HG02610 (cell line): ENCODE results near the gene COG5.
"Not testable (repeated sequence)": the region's sequence is repeated elsewhere in the genome, so short reads cannot be mapped to it uniquely, and the experiment has no call there.

Experiments used
- ATAC-seq: cut with Tn5 transposase; IDR thresholded peaks from one replicate; pipeline ENCODE4 v1.9.1; 2021; ENCODE audit warnings: mild to moderate bottlenecking, moderate library complexity; ENCODE audit not compliant: unreplicated experiment

COG5 gene

DNA sequence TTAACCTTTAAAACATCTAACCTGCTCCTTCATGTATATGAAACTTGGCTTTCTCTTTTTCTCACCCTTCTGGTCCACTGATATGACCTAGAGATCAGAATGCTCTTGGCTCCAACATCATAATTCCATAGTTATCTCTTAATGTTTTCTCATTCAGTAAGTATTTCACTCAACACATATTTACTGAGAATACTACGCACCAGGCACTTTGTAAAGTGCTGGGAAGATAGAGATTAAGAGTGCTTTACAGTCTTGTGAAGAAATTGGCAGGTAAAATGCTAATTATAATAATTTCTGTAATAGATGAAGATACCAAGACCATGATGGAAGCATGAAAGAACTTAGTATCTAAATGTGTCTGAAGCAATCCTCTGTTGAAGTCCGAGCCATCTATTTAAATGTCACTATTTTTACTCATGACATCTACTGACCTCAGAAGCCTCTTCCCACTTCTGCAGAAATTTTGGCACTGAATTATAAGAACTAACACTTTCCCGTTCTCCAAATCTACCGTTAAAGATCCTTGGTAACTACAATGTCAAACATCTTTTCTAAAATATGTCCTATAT is 278.7 kb downstream of the COG5 start:
- ATAC-seq: no peak

DNA sequence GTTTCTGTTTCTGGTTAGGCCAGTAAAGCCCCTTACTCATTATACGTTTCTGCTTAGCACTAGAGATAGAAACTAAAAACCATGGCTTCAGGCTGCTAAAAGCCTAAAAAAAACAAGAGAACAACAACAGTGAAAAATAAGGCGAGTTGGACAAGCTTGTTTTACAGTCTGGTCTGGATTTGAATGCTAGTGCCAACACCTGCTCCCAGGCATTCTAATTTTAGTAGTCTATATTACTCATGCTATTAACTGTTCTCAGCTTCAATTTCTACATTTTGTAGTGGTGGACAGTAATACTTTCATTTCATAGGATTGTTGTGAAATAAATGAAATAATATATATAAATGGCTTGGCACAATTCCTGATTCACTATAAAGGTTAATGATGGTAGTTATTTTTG is 286.4 kb downstream of the COG5 start:
- ATAC-seq: no peak

DNA sequence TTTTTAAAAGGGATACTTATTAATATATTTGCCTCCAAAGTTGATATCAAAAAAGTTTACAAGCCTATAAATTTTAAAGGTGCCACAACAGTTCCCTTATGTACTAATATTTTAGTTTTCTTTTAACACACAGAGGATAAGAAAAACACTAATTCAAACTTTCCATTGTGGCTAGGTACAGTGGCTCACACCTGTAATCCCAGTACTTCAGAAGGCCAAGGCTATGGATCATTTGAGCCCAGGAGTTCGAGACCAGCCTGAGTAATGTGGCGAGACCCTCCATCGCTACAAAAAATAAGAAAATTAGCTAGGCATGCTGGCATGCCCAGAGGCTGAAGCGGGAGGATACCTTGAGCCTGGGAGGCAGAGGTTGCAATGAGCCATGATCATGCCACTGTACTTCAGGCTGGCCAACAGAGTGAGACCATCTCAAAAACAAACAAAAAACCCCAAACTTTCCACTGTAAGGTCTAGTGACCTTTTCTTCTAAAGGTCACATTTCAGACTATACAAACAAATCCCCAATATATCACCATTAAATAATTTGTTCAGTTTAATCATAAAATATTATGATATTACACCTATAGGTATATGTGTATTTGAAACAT is 287.4 kb downstream of the COG5 start:
- ATAC-seq: no peak

DNA sequence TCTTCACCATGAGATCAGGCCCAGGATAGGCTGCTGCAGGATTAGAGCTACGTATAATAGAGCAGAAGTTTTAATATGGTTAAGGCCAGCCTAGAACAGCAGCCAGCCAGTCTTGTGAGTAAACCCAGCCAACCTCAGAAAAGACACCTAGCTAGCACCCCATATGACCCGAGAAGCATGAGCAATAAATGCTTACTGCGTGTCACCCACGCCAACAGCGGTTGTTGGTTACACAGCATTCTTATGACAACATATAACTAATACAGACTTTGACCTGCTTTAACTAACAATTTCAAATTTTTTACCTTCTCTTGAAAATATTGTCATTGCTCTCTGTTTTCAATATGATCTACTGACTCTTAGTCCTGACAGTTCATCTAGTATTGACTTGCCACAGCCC is 289.2 kb downstream of the COG5 start:
- ATAC-seq: no peak

DNA sequence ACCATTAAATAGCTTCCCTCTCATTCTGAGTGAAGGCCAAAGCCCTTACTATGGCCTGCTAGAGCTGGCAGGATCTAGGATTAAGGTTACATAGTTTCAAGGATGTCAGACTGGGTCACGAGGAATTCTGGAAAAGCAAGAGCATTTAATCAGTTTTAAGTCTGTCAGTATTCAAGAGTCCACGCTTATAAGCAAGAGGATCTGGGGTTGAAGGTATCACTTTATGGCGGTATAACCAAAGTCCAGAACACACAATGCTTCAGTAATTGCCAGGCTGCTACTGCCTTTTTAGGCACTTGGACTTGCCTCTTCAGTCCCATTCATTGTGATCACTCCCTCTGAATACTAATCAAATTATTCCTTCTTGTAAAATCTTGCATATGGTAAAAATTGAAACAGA is 293.9 kb downstream of the COG5 start:
- ATAC-seq: no peak

DNA sequence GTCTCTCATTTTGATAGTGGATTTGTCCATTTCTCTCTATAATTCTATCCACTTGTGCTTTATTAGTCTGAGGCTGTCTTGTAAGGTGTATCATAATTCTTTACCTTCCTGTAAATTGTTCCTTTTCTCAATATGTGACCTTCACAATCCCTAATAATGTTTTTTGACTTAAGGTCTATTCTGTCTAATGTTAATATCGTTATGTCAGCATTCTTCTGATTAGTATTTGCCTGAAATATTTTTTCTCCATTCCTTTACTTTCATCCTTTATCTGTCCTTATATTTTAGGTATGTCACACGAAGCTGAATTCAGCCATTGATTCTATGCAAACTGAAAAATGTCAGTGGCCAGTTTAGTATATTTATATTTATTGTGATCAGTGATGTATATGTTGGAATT is 295.1 kb downstream of the COG5 start:
- no peak for ATAC-seq

DNA sequence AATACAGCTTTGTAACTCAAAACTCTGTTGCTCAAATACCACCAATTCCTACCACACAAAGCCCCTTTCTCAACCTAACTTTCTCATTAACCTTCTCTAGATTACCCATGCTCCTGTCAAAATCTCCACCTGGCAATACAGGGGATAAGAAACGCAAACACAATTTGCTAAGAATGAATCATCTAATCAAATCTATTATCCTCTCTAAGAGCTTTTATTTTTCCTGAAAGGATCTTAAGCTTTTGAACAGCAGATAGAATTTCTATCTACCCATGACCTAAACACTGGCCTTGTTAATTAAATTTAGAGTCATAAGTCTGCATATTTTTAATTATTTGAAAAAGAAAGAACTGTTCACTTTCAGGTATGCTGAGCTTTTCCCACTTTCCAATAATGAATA is 296.6 kb downstream of the COG5 start:
- ATAC-seq: no peak

DNA sequence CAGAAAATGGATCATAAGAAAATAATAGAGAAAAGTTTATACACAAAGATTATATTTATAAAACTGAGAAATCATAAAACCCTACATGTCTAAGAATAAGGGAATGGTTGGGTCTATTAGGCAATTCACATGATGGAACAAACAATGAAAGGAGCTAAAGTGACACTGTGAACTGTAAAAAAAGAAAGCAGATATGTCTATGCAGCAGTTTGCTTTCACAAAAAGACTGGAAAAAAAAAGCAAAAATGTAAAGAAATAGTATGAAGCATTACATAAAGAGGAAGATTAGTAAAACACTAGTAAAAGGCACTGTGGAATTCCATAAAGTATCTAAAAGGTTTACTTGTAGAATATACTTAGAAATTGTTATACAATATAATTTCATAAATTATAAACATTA is 299.0 kb downstream of the COG5 start:
- ATAC-seq: no peak

DNA sequence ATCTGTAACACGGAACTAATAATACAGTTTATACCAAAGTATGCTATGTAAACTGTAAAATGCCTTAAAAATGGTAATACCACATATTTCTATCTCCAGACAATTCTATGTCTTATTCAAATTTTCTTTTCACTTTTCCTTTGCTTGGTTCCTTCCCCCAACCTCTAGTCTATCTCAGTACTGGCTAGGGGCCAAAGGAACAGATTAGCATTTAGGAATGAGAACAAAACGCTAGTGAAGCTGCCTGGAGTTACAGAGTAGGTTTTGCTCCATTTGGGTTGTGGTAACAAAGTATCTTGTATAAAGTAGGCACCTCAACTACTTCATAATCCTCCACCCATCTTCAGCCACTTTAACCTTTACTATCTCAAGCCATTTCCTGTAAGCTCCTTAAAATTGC is 300.9 kb downstream of the COG5 start:
- no peak for ATAC-seq

DNA sequence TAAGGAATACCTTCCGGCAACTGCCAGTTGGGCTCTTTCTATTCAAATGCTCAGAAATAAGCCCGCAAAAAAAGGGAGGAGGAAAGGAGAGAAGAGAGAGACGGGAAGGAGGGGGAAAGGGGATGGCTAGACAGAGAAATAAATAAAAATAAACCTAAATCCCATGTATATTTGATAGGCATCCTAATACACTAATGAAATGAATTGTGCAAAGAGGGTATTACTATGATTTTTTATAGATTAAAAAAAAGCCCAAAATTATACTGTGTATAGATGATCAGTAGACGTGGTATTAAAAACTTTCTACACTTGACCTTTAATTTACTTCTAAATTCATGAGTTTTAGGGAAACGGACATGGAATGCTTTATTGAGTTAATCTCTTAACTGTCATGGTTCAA is 305.0 kb downstream of the COG5 start:
- ATAC-seq: no peak

DNA sequence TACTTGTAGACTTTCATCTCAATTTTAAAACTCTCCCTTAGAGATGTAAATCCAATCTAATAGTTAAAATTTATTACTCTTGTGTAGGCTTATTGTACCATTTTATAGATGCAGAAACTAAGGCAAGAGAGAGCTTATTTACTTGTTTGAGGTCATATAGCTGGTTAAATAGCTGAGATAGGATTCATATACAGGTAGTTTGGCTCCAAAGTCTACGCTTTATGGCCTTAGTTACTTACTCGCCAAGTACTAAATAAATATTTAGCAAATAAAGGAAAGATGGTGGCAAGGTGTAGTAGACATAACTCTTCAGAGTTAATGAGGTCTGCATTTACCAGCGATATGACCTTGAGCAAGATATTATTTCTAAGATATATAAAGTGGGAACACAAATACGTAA is 308.1 kb downstream of the COG5 start:
- no peak for ATAC-seq

DNA sequence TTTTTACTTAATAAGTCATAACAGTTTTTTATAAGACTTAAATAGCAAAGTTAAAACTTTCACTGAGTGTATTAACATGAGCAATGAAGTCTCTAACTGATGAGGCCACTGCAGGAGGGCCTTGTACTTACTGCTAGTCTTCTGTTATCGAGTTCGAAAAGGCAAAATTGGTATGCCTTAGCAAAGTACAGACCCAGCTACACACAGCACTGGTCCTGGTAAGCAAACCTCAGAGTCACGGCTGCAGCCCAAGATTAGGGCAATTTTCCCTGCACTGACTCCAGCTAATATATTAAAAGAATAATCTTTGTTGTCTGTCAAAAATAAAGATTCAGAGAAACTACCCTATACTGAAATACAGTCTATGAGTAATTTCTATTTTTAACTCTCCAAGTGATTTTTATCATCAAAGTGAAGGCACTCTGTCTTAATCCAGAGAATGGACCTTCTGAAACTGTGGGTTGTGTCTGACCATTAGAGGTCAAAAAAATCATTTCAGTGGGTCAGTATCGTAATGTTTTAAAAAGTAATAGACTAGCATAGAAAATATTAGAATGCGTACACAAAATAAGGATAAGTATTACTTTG is 309.2 kb downstream of the COG5 start:
- ATAC-seq: no peak

DNA sequence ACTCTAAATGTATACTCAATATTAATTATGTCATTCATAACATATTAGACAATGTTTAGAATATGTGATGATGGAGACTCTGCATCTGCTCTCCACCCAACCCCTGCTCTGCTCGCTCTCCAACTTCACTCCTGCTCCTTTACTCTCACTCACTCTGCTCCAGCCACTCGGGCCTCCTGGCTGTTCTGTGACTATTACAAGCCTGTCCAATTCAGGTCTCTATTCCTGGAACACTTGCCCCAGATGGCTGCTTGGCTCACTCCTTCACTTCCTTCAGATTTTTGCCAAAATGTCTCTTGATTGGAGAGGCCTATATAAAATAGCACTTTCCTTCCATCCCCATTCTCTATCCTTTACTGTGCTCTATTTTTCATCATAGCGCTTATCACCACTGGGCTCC is 310.1 kb downstream of the COG5 start:
- ATAC-seq: no peak

DNA sequence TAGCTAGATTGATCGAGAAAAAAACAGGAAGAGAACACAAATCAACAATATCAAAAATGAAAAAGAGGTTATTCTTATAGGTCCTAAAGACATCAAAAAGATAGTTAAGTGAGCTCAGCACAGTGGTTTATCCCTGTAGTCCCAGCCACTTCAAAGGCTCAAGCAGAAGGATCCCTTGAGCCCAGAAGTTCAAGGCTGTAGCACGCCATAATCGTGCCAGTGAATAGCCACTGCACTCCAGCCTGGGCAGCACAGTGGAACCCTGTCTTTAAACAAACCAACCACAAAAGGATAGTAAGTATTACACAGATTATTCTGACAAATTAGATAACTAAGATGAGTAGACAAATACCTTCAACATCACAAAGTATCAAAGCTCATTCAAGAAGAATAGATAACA is 311.8 kb downstream of the COG5 start:
- no peak for ATAC-seq

DNA sequence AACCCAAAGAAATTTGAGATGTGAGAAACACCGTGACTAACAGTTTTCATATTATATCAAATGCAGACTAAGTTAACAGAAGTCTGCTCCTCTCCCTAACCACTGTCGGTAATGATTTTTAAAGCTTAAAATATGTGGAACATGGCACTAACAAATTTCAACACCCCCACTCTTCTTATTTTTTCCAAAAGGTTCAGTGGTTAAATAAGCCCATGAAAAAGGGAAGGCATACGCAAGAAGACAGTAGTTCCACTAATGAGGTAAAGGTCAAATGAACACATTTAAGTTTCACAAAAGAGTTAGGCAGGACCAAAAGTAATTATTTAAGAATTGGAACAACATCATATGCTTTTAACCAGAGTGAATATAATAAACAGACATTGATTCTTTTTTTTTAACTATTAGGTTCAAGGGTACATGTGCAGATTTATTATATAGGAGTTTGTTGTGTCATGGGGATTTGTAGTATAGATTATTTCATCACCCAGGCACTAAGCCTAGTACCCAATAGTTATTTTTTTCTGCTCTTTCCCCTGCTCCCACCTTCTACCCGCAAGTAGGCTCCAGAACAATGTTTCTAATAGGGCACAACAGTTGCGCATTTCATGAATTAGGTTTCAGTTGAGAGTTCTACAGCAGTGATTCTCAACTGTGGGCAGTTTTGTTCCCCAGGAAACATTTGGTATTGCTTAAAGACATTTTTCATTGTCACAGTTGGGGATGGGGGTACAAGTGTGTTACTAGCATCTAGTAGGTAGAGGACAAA is 315.0 kb downstream of the COG5 start:
- no peak for ATAC-seq

DNA sequence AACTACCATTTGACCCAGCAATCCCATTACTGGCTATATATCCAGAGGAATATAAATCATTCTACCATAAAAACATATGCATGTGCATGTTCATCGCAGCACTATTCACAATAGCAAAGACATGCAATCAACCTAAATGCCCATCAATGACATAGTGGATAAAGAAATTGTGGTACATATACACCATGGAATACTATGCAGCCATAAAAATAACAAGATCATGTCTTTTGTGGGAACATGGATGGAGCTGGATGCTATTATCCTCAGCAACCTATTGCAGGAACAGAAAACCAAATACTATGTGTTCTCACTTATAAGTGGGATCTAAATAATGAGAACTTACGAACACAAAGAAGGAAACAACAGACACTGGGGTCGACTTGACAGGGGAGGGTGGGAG is 316.9 kb downstream of the COG5 start:
- not testable (repeated sequence) for ATAC-seq

DNA sequence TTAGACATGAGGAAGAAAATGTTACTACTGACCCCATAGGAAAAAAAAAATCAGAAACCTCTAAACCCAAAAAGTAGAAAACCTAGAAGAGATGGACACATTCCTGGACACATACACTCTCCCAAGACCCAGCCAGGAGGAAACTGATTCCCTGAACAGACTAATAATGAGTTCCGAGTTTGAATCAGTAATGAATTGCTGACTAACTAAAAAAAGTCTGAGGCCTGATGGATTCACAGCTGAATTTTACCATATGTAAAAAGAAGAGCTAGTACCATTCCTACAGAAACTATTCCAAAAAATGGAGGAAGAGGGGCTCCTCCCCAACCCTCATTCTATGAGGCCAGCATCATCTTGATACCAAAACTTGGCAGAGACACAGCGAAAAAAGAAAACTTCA is 319.1 kb downstream of the COG5 start:
- no peak for ATAC-seq

DNA sequence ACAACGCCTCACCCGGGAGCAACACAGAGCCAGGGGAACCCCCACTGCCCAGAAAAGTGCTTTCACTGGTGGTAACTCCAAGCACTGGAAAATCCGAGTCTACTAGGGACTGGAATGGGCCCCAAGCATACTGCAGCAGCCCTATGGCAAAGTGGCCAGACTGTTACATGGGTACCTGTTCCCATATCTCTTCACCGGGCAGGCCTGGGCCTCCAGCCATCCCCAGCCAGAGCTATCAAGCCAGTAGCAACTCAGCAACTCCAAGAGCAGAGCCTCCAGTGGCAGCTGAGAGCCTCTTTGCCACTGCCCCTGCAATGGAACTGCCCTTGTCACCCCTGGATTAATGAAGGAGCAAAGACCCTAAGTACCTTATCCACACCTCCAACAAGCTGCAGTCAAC is 321.5 kb downstream of the COG5 start:
- ATAC-seq: no peak

DNA sequence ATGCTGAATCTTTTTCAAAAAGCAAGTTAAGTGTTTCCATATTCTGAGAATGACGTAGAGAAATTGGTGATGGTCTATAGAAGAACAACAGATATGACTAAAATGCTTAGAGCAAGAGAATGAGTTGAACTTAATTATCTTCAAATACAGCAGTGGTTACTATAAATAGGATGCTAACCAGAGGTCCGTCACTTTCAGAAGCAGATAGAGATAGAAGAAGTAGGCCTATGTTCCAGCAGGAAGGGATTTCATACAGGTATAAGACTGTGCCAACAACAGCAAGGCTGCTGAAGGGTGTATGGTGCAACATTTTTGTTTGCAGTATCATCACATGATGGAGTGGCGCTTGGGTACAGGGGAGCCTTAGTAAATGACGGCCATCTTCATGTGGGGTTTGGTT is 326.3 kb downstream of the COG5 start:
- ATAC-seq: no peak

DNA sequence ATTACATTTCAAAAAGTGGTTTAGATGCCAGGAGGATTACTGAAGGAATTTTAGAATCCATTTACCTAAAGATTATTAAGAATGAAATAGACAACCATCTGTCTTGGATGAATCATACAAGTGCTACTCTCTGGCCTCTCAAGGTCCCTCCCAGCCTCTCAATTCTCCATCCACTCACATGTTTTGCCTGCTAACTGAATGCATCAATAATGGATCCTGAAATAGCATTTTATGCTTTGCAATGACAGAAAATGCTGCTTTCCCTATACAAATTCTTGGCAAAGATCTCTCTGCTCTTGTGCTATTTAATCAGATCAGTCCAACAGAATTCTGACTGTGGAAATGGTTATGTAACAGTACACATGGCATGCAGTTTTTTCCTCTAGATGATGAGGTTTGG is 326.9 kb downstream of the COG5 start:
- no peak for ATAC-seq

DNA sequence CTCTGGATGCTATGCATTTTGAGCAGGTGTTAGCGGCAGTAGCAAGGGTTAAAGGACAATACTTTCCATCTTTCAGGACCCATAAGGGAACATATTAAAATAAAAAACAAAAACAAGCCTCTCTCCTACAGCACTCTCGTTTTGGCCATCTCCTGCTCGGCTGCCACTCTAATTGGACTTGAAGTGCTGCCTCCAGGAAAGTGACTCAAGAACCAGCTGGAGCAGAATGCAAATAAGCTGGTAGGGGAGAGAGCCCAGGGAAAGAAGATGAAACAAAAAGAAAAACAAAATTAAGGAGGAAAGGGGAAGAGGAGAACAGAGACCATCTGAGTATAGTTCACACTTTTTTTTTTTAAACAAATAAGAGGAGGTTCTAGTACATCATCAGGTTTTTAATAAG is 329.3 kb downstream of the COG5 start:
- ATAC-seq: no peak

DNA sequence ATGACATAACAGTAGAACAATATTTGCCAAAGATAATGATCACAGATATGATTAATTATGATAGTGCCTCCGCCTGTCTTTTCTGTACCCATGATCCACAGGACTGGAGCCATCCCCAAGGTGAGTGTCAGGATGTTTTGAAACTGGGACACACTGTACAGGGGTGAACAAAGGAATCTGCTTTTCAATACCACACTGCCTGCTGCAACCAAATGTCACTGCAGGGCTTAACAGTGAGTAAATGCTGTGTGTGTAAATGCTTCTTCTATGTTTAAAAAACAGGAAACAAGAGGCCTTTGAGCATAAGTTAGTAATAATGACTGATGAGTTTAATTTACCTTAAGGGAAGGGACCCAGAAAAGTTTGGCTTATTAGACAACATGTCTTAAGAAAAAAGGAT is 329.7 kb downstream of the COG5 start:
- no peak for ATAC-seq
